Spleen (tissue), 11 donors: ENCODE results near the gene OR52M1. TPM values are rescaled to one million over a fixed set of nuclear protein-coding genes. Genes with fewer than 3 reads are reported as not detected.

ENCODE experiments used
- DNase-seq: peaks from one replicate; pipeline ENCODE4 v3.0.0-alpha.2; 2020
- H3K27ac ChIP-seq, 8 donors: fragments of 200-600 bp; sonication (generic) in 7 of 8; 1 replicate in 4 of 8; 2 replicates in 4 of 8; pipeline versions ENCODE4 v1.5.0 to v1.8.0; 2016 to 2021; ENCODE audit warnings: inconsistent platforms in 4 of 8, mild to moderate bottlenecking in 4 of 8, moderate library complexity in 1 of 8
- H3K27me3 ChIP-seq, 7 donors: fragments of 200-600 bp; sonication (generic) in 6 of 7; replicated peaks in 1 of 7; 1 replicate in 4 of 7; 2 replicates in 3 of 7; pipeline versions ENCODE4 v1.5.0 to v1.8.0; 2016 to 2021; ENCODE audit warnings: inconsistent platforms in 3 of 7, mild to moderate bottlenecking in 1 of 7
- H3K36me3 ChIP-seq, 6 donors: fragments of 200-600 bp; sonication (generic) in 5 of 6; 1 replicate in 4 of 6; 2 replicates in 2 of 6; pipeline versions ENCODE4 v1.5.0 to v1.8.0; 2016 to 2021; ENCODE audit warnings: inconsistent platforms in 2 of 6
- H3K4me1 ChIP-seq, 6 donors: fragments of 200-600 bp; sonication (generic) in 5 of 6; 1 replicate in 3 of 6; 2 replicates in 3 of 6; pipeline versions ENCODE4 v1.5.0 to v1.8.0; 2016 to 2021; ENCODE audit warnings: inconsistent platforms in 3 of 6
- H3K4me3 ChIP-seq, 8 donors: fragments of 200-600 bp; sonication (generic) in 7 of 8; 1 replicate in 4 of 8; 2 replicates in 4 of 8; pipeline versions ENCODE4 v1.5.0 to v1.8.0; 2016 to 2021; ENCODE audit warnings: inconsistent platforms in 4 of 8, mild to moderate bottlenecking in 4 of 8, moderate library complexity in 2 of 8
- H3K9me3 ChIP-seq, 8 donors: fragments of 200-600 bp; sonication (generic) in 7 of 8; 1 replicate in 4 of 8; 2 replicates in 4 of 8; pipeline versions ENCODE4 v1.5.0 to v1.8.0; 2016 to 2021; ENCODE audit warnings: inconsistent platforms in 4 of 8
- POLR2A ChIP-seq, 3 donors: fragments of 450-650 bp; IDR thresholded peaks; one replicate each; pipeline ENCODE4 v1.5.1; 2017; ENCODE audit warnings: antibody characterized with exemption in 3 of 3, mild to moderate bottlenecking in 1 of 3
- POLR2AphosphoS5 ChIP-seq, 3 donors: sonication (generic); formaldehyde crosslinking; IDR thresholded peaks; one replicate each; pipeline ENCODE4 v1.5.1; 2017; ENCODE audit warnings: antibody characterized with exemption in 3 of 3
- WGBS, 5 donors: extraction: QIAGEN DNeasy Blood & Tissue Kit in 3 of 5; methylation state at CpG; one replicate each; pipeline versions ENCODE4 v1.1.5 to v1.1.7; 2013 to 2018; 5-methylcytosine and 5-hydroxymethylcytosine counted together
- intact Hi-C: fragments of 100-400 bp; cut with DNase I; formaldehyde crosslinking; loops from one replicate; pipeline ENCODE4 v1.15.0; 2023; ENCODE audit warnings: low total_unique reads
- polyA plus RNA-seq, 3 donors: library from polyadenylated mRNA; stranded (reverse); fragments of 200-250 nt; gene quantifications; one replicate each; pipeline ENCODE4 v1.2.1, GENCODE V29; 2013
- total RNA-seq, 7 donors: library from RNA; depleted of rRNA in 3 of 7; stranded (reverse); fragments of >200 nt in 3 of 7; fragmentation: NEBNext Ultra II Directional in 4 of 7; extraction: Animal tissue kit (Norgen Biotek cat#: 25700) in 4 of 7; gene quantifications; one replicate each; pipeline versions ENCODE4 v1.1.0 to v1.2.1, GENCODE V29; 2016 to 2021
- donor health status: healthy with polysubstance abuse.
- donor health status: DM: no; HTN: no; CAD: no; lungs with moderate emphysema.
- donor health status: DM: no; HTN: no; CAD: no.
- donor health status: Bipolar disorder and iron deficiency.
- donor health status: healthy.
- donor health status: DM: no; HTN: no; CAD: no.
- donor health status: DM: yes; HTN: yes; CAD: no.

The OR52M1 gene
- total and polyA plus RNA-seq, 10 donors = not detected

GRCh38 chr11:4593739-4594138, 48.7 kb downstream of the OR52M1 start, which contains the start of gene OR52I1:
OR52I1 (plus strand) TSS chr11:4594039; CDS start chr11:4594039, 0 bp downstream.
- TF ChIP-seq POLR2AphosphoS5 (IDR thresholded peaks at IDR 0.05) (no peak), POLR2A (IDR thresholded peaks at IDR 0.05) (no peak)
- Histone ChIP-seq H3K4me3 (no peak within 1 kb of the TSS), H3K4me1 (no peaks in the 10 kb centered on the region), H3K36me3 (peaks cover 0 to 35% (median 10%) of the 10 kb centered on the region in 6 donors), H3K9me3 (no peaks in the 10 kb centered on the region), H3K27me3 (no peaks in the 10 kb centered on the region), H3K27ac (no peak within 1 kb of the TSS)
- no peak for DNase-seq
- intact Hi-C loops = no loop called here
- WGBS, 5 donors = 84 to 96% (median 88%) methylated on average over 1 of the region's 1 CpG

Other genes starting within 250 kb of the OR52M1 start
- not detected for gene OR52B4, start 176.8 kb upstream of the OR52M1 start, total RNA-seq
- not detected for gene OR52B4, start 176.8 kb upstream of the OR52M1 start, polyA plus RNA-seq
- gene TRIM21, start 151.5 kb upstream of the OR52M1 start, total RNA-seq = 10 to 100 TPM; 28.0 to 43.3 (median 32.3) TPM
- 10 to 100 TPM; 20.3 to 36.0 (median 20.6) TPM for gene TRIM21, start 151.5 kb upstream of the OR52M1 start, polyA plus RNA-seq
- 1 to 10 TPM in 3 of 7 donors, under 1 TPM in 2, not detected in 2; 0.94 to 1.4 (median 1.1) TPM for gene OR52K2, start 95.9 kb upstream of the OR52M1 start, total RNA-seq
- not detected for gene OR52K2, start 95.9 kb upstream of the OR52M1 start, polyA plus RNA-seq
- under 1 TPM; 0.09 to 0.85 (median 0.30) TPM for gene OR52K1, start 62.5 kb upstream of the OR52M1 start, total RNA-seq
- gene OR52K1, start 62.5 kb upstream of the OR52M1 start, polyA plus RNA-seq = not detected
- gene OR52I2, start 36.6 kb downstream of the OR52M1 start, total RNA-seq = not detected
- not detected for gene OR52I2, start 36.6 kb downstream of the OR52M1 start, polyA plus RNA-seq
- not detected for gene OR52I1, start 48.8 kb downstream of the OR52M1 start, total RNA-seq
- gene OR52I1, start 48.8 kb downstream of the OR52M1 start, polyA plus RNA-seq = not detected
- 10 to 100 TPM; 12.2 to 22.9 (median 19.5) TPM for gene TRIM68, start 63.0 kb downstream of the OR52M1 start, total RNA-seq
- 1 to 10 TPM; 3.4 to 7.2 (median 4.0) TPM for gene TRIM68, start 63.0 kb downstream of the OR52M1 start, polyA plus RNA-seq
- gene OR51D1, start 92.3 kb downstream of the OR52M1 start, total RNA-seq = not detected
- gene OR51D1, start 92.3 kb downstream of the OR52M1 start, polyA plus RNA-seq = not detected
- not detected for gene OR51E1, start 98.8 kb downstream of the OR52M1 start, total RNA-seq
- under 1 TPM; 0.04 to 0.18 (median 0.06) TPM for gene OR51E1, start 98.8 kb downstream of the OR52M1 start, polyA plus RNA-seq
- gene OR51E2, start 152.7 kb downstream of the OR52M1 start, total RNA-seq = not detected
- under 1 TPM in 2 of 3 donors, not detected in 1; 0.05 to 0.09 TPM for gene OR51E2, start 152.7 kb downstream of the OR52M1 start, polyA plus RNA-seq
- gene MMP26, start 159.6 kb downstream of the OR52M1 start, total RNA-seq = not detected
- gene MMP26, start 159.6 kb downstream of the OR52M1 start, polyA plus RNA-seq = not detected
- gene OR51F1, start 224.7 kb downstream of the OR52M1 start, total RNA-seq = not detected
- gene OR51F1, start 224.7 kb downstream of the OR52M1 start, polyA plus RNA-seq = not detected